ENCODE results near the gene ADAT2.
A peak's percentile ranks its signal among the peaks of the same experiment; 100 is the strongest.

Gene ADAT2

DNA sequence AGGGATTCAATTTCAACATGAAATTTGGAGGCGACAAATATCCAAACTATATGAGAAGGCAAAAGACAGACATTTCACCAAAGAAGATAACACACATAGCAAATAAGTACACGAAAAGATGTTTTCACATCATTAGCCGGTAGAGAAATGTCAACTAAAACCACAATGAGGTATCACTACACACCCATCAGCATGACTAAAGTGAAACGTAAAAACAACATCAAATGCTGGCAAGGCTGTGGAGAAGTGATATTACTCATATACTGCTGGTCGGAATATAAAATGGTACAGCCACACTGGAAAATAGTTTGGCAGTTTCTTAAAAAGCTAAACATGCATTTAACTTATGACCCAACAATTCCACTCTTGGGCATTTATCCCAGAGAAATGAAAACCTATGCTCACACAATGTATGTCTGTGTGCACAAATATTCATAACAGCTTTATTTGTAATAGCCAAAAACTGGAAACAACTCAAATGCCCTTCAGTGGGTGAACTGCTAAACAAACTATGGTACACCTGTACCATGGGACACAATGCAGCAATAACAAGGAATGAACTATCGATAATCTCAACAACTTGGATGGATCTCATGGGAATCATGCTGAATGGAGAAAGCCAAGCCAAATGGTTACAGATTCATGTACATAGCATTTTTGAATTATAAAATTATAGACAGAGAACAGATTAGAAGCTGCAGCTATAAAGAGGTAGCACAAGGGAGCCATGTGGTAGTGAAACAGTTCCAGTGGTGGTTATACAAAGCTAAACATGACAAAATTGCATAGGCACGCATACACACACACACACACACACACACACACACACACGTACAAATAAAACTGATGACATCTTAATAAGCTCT lies 8.6 kb downstream of the ADAT2 start:
- no peak for DNase-seq (ENCODE audit: low spot score)

DNA sequence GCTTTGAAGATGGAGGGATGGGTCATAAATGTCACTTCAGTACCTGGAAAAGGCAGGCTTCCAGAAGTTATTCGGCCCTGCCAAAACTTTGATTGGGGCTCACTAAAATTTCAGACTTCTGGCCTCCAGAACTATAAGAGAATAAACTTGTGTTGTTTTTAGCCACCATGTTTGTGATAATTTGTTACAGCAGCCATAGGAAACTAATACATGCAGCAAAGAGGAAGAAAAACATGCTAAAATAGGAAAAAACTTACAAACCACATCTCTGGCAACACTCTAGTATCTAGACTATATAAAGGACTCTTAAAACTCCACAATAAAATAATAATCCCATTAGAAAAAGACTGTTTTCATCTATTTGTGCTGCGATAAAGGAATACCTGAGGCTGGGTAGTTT lies 9.5 kb downstream of the ADAT2 start:
- DNase-seq (ENCODE audit: low spot score): no peak

DNA sequence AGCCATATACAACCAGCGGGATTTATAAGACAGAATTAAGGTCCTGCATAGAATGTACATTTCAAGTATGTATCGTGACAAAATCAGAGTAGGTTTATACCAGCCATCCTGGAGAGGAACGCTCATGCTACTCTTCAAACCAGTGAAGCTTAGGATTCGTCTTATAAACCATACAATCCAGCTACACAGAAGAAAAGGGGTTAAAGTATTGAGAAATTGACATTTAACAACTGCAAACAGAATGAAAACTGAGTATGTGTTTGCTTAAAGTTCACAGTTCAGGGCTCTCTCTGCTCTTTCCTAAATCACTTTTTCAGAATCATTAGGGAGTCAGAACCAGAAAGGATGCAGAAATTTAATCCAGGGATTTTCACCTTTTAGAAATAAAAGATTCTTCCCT lies 17.9 kb downstream of the ADAT2 start:
- DNase-seq (ENCODE audit: low spot score): no peak

DNA sequence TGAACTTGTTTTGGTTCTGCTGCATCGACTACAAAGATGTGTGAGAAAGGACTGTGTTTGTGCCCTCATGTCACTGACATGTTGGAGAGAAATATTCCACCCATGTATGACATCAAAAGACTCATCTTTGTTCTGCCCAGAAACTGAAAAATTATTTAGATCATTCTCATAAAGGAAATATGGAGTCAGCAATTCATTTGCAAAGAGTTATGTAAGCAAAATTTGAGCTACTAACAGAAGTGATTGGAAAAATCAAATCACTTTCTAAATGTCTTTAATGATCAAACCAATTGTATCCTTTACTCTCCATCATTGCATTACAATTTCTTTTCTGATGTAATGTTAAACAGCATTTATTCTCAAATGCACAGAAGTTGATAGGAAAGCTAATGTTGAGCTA lies 19.3 kb downstream of the ADAT2 start:
- DNase-seq (ENCODE audit: low spot score): no peak

DNA sequence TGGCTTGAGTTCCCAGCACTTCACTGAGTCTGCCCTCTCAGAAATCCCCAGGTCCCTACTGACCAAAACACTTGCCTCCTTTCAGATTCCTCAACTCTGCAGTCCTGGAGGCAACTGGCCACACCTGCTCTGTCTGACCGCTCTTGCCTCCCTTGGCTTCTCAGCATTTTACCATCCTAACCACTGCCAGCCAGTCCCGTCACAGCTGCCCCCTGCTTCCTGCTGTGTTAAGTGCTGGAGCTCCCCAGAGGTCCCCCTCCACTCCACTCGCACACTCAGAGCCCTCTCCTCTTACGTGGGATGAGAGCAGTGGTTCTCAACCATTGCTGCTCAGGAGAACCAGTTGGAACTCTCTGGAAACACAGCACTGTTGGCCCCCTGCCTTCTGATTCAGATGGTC lies 20.5 kb downstream of the ADAT2 start:
- DNase-seq (ENCODE audit: low spot score): no peak

DNA sequence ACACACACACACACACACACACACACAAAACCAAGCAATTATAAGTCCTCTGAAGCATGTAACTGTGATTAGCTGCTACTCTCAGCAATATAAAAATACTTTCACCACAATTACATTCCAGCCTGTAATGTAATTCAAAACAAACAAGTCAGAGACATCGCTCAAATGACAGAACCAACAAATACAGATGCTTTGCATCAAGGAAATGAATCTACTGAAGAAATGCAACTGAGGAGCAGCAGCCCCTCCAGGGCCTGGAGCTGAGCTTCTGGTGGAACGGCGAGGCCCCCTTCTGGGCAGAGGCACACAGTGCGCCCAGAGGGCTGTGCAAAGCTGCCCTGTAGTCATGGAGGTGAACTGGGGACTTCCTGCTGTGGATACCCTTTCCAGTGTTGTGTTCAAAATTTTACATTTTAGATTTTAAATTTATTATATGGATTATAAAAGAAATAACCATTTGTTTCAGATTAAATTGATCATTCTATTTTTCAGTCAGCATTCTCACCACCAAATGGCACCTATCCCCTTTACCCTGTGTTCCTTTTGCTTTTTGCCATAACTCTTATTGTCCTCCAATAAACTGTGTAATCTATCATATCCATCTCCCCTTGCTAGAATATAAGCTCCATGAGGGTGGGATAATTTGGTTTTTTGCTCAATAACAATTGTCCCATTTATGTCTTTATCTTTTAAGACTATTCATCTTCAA lies 23.2 kb downstream of the ADAT2 start:
- DNase-seq (ENCODE audit: low spot score): peak; percentile 84

DNA sequence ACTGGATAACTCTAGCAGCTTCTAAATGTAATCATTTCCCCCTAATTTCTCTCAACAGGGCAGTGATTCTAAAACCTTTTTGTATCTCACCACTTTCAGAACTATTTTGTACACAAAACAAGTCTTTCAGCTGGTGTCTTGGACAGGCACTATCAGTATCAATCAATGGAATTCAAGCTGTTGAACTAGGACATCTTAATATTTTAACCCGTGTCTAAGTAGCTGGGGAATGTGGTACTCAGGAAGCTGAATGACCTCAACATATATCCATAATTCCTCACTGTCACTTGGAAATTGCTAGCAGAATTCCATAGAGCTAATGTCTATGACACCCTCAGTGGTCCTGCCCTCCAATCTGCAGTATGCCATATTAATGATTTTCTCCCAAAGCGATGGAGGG lies 24.5 kb downstream of the ADAT2 start:
- no peak for DNase-seq (ENCODE audit: low spot score)

DNA sequence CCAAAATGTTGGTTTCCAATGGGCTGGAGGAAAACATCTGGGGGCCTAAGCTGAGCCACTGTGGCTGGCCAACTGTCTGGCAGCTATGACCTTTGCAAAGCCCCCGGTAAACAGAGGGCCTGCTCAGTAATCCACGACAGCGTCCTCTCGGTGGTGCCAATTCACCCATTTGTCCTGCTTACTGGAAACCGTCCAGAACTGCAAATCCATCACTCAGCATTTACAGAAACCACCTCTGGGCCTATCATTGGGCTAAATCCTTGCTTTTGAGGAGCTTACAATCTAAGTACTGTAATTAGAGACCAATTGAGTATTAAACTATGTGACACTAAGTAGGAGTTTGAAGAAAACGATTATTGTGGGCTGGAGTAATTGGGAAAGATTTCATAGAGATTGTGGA lies 31.0 kb downstream of the ADAT2 start:
- DNase-seq (ENCODE audit: low spot score): no peak

DNA sequence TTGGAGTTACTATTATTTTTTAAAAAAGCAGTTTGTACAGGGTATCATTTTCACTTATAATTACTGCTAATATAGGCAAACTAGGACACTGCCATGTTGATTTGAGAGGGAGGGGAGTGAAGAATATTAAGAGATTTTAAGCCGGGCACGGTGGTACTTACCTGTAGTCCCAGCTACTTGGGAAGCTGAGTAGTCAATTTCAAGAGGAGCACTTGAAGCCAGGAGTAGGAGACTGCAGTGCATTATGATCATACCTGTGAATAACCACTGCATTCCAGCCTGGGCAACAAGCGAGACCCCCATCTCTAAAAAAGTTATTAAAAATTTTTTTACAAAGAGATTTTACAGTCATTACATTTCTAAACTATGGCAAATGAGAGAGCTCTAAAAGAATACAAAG lies 35.7 kb downstream of the ADAT2 start:
- no peak for DNase-seq (ENCODE audit: low spot score)

DNA sequence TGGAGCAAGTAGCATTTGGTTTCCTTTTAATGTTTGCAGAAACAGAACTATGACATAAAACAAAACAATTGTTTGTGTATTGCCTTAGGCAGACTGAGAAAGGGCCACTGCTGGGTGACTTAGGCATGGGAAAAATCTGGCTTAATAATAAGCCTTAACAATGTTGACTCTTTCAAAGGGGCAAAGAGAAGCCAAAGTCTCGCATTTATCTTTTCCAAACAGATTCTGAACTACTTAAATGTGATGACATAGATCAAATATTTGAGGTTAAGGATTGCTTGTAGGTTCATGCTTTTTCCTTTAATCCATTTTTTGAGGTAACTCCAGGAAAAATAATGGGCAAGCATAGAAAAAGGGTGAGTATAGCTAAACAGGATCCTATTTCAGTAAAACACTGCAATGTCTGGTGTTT lies 39.6 kb downstream of the ADAT2 start:
- peak; percentile 24 for DNase-seq (ENCODE audit: low spot score)

DNA sequence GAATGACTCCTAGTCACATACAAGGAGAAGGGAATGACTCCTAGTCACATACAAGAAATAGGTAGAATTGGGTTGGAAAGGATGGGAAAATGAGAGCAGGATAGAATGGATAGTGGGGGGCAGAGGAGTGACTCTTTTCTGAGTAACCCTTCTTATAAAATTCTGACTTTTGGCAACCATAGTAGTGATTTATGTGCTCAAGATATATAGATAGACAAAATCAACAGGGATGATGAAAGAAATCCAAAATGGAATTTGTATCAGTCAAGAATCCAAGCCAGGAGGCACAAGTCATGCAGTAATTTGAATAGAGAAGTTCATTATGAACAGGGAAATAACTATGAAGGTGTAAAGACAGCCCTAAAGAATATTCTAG lies 41.7 kb downstream of the ADAT2 start:
- no peak for DNase-seq (ENCODE audit: low spot score)

DNA sequence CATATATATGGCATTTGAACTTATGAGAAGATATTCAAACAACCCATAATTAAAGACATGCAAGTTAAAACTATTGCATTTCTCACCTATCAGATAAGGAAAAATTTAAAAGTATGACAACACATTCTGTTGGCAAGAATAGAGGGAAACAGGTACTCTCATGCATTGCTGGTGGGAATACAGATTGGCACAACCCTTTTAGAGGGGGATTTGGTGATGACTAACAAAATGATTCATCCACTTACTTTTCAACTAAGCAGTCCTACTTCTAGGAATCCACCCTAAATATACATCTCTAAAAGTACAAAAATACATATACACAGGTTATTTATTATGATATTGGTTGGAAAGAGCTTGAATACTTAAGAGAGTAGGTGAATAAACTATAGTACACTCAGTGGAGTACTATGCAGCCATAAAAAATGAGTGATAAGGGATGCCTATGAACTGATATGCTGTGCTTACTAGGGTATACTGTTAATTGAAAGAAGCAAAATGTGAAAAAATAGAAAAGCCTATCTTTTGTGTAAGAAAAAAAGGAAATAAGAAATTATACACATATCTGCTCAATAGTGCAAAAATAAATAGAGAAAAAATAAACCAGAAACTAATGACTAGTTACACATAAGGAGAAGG lies 42.2 kb downstream of the ADAT2 start:
- DNase-seq (ENCODE audit: low spot score): no peak

DNA sequence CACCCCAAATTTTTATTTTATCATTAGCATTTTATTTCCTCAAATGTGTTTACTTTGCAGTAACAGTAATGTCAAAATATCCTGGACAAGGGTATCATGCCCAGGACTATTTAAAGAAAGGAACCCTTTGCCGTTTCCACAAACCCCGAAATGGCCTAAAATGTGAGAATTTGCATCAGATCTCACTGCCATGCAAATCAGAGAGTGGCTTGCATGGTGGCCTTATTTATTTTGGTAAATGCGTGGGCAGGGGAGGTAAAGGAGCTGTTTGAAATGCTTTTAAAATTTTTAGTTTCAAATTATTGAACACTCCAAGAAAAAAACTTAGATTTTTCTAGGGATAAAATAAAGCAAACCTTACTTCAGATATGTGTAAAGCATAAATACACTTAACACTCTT lies 43.8 kb downstream of the ADAT2 start:
- DNase-seq (ENCODE audit: low spot score): no peak

DNA sequence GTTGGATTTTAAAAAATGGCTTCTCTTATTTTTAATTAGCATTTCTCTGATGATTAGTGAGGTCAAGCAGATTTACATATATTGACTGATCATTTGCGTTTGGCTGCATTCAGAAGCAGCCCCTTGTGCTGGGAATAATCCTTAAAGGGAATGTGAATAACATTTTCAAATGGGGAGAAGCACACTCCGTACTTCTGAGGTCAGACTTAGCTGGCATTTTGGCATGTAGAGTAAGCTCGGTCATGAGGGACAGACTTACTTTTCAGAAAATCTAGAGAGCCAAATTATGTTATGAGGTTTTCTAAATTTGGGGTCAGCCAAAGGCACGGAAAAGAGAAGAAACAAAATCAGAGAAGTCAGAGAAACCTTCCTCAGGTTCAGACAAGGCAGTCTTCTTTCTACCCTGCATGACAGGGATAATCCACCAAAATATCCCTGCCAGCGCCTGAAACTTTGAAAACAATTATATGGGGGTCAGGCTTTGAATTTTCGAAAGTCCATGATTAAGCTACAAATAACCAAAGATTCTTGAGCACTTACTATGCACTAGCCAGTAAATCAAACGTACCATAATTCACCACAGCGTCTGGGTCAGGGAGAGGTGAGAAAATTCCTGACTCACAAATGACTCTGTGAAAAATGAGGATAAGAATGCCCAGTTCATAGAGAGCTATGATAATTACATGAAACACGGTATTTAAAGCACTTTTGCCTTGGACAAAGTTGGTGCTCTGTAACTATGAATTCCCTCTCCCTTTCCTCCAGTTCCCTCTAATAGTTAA lies 44.9 kb downstream of the ADAT2 start:
- peak; percentile 62 for DNase-seq (ENCODE audit: low spot score)

DNA sequence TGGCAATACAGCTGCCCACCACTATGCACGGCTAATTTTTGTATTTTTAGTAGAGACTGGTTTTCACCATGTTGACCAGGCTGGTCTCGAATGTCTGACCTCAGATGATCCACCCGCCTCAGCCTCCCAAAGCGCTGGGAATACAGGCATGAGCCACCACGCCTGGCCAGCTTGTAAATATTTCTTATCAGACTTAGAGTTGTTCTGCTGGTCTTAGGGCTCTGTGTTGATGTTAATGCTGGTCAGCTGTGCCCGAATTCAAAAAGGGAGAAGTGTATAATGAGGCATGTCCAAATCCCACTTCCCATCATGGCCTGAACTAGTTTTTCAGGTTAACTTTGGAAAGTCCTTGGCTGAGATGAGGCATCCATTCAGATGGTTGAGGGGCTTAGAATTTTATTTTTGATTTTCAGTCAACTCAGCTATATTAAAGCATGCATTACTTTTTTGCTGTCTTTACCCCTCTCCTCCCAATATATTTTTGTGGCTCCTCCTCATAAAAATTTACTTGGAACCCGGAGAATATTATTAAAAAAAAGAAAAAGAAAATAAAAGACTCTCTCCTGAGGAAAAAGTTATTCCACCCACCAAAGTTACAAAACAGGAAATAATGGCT lies 47.7 kb downstream of the ADAT2 start:
- no peak for DNase-seq (ENCODE audit: low spot score)

DNA sequence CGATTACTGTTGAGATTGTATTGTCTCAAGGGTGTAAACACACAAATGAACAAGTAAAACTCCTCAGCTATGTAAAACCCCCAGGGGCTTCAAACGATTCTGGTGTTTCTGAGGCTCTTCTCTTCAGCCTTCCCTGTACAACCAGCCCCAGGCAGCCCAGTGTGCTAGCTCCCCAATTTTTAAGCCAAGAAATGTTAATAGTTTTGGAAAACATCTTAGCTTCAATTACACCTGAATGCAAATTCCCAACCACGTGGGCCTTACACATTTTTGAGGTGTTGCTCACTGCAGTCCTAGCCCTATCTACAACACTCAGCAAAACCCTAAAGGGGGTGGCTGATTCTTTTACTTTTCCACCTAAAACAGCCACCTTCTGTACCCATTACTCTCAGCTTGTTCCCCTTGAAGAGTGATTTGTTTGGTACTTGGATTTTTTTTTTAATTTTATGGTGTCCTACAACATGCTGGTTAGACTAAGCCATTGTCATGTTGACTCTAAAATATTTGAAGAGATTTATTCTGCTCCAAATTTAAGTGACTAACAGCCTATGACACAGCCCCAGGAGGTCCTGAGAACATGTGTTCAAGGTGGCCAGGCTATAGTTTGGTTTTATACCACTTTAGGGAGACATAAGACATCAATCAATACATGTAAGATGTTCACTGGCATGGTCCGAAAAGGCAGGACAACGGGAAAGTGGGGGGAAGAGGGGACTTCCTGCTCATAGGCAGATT lies 48.7 kb downstream of the ADAT2 start:
- no peak for DNase-seq (ENCODE audit: low spot score)

DNA sequence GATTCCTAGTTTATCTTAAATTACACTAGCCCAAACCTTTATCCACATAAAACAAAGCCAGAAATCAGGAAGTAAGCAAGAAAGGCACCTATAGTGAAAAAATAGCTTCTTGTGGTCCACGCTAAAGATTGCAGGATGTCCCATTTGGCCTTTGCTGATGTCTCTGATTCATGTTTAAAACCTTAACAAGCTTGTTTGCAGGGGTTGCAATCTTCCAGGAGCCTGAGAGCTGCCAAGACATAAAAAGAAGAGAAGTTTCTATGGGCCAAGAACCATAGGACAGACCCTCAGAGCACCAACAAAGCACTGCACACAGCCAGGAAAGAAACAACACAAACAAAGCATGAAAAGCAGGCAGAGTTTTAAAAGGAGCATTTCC lies 49.4 kb downstream of the ADAT2 start:
- no peak for DNase-seq (ENCODE audit: low spot score)

DNA sequence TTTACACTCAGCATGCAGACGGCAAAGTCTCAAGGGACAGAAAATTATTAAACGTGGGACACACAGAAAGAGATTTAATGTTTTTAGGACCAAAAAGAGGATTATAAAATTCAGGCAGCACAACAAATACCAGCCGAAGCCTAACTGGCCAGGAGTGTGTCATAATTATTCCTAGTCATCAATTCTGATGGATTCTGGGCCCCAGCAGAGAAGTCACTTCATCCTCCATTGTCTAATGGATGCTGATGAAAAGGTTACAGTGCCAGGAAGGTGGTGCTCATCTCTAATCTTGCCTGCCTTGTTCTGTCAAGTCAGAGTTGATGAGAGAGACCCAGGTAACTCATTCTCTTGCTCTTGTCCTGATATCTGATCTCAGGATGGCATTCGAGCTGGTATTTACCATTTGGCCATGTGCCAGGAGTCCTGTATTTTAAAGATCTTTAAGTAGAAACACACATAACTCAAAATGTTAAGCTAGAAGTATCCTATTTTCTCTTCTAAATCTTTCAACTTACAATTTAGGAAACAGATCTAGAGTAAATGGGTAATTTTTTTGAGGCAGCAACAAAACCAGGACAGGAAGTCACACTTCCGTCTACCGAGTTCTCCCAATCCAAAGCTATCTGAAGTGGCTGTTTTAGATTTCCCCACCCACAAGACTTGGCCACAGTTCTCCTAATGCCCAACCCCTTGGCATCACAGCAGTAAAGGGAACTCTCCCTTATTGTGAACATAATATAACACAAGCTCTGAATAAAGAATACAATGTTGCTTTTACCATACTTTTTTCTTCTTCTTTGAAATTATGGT lies 50.0 kb downstream of the ADAT2 start:
- DNase-seq (ENCODE audit: low spot score): no peak

DNA sequence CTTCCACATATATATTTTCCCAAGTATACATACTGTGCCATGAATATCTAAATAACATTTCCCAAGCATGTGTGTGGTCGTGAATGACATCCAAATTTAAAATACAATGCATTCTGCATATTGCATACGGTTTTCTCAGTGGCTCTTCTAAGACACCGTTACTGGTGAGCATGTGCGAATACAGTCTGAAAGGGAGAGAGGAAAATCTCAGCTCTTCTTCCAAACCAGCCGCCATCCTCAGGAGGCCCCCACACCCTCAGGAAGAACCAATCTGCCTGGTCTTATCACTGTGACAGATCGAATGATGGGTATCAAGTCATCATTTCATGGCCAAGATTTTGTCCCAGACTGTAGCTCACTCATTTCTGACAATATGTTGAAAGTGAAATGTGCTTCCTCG lies 50.7 kb downstream of the ADAT2 start:
- no peak for DNase-seq (ENCODE audit: low spot score)

DNA sequence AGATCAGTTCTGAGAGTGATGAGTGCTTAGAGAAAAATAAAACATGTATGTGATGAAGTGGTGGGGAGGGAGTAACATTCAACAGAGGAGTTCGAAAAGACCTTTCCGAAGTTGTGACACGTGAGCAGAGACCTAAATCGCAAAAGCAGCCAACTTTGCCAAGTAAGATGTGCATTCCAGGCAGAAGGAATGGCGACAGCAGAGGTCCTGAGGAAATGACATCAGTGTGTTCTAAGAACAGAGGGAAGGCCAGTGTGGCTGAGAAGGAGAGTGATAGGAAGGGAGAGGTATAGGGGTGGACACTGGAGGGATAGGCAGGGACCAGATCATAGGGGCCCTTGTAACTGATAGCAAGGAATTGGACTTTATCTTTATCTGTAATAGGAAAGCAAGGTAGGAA lies 51.3 kb downstream of the ADAT2 start:
- no peak for DNase-seq (ENCODE audit: low spot score)
